Immature natural killer cell (primary cell): ENCODE measurements around the gene CCSAP. TPM values are rescaled to one million over a fixed set of nuclear protein-coding genes. Genes with fewer than 3 reads are reported as not detected.
"Not testable (repeated sequence)": the region's sequence is repeated elsewhere in the genome, so short reads cannot be mapped to it uniquely, and the experiment has no call there.

Experiments
- DNase-seq, 3 donors: peaks; one replicate each; pipeline ENCODE4 v3.0.0; 2022; ENCODE audit warnings: mixed read lengths in 1 of 3
- H3K27ac Mint-ChIP-seq, 6 donors: one replicate each; pipeline ENCODE4 v1.8.0; 2020; ENCODE audit warnings: mixed read lengths in 6 of 6, mild to moderate bottlenecking in 5 of 6, inconsistent platforms in 4 of 6, moderate library complexity in 3 of 6
- H3K27me3 Mint-ChIP-seq, 3 donors: one replicate each; pipeline ENCODE4 v1.8.0; 2020 to 2021; ENCODE audit warnings: low read depth in 3 of 3, mild to moderate bottlenecking in 3 of 3, mixed read lengths in 3 of 3, moderate library complexity in 3 of 3, inconsistent platforms in 1 of 3
- H3K36me3 Mint-ChIP-seq, 3 donors: one replicate each; pipeline ENCODE4 v1.8.0; 2020; ENCODE audit warnings: mixed read lengths in 3 of 3, inconsistent platforms in 2 of 3, mild to moderate bottlenecking in 2 of 3
- H3K4me1 Mint-ChIP-seq, 2 donors: one replicate each; pipeline ENCODE4 v1.8.0; 2020; ENCODE audit warnings: inconsistent platforms in 2 of 2, mild to moderate bottlenecking in 2 of 2, mixed read lengths in 2 of 2, moderate library complexity in 1 of 2
- H3K4me3 Mint-ChIP-seq, 5 donors: one replicate each; pipeline ENCODE4 v1.8.0; 2020; ENCODE audit warnings: mild to moderate bottlenecking in 5 of 5, mixed read lengths in 5 of 5, inconsistent platforms in 3 of 5, moderate library complexity in 3 of 5
- H3K9me3 Mint-ChIP-seq, 6 donors: one replicate each; pipeline ENCODE4 v1.8.0; 2020; ENCODE audit warnings: mild to moderate bottlenecking in 6 of 6, mixed read lengths in 6 of 6, inconsistent platforms in 4 of 6, moderate library complexity in 3 of 6
- polyA plus RNA-seq, 3 donors: library from polyadenylated mRNA; unstranded; fragments of 300-500 nt; fragmentation: Illumina TruSeq; gene quantifications; one replicate each; pipeline ENCODE4 v1.2.3, GENCODE V29; 2021

Gene CCSAP
- polyA plus RNA-seq, 3 donors from 2014 or later = 1.6 to 2.7 (median 1.8) TPM

DNA sequence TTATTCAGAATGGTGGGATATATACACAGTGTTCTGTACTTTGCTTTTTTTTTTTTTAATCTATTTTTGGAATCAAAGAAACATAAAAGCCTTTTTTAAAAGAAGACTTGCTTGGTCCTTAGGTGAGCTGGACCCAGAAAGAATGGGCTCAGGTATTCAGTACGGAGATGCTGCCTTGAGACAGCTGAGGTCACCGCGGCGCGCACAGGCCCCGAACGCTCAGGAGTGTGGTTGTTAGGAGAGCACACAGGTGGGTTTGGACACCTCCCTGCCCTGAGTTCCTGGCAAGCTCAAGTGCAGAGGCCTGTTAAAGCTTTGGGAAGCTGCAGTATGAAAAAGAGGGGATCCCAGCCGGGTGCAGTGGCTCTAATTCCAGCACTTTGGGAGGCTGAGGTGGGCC is 40.1 kb downstream of the CCSAP start:
- Mint-ChIP-seq H3K27ac (no peak overlapping the region), H3K9me3 (no peaks in the 10 kb centered on the region), H3K4me1 (peaks cover 6 to 14% of the 10 kb centered on the region in 2 donors), H3K4me3 (no peak overlapping the region), H3K27me3 (peaks cover 0 to 2% (median 0%) of the 10 kb centered on the region in 3 donors), H3K36me3 (peaks cover 2 to 47% (median 23%) of the 10 kb centered on the region in 3 donors)
- DNase-seq = no peak

DNA sequence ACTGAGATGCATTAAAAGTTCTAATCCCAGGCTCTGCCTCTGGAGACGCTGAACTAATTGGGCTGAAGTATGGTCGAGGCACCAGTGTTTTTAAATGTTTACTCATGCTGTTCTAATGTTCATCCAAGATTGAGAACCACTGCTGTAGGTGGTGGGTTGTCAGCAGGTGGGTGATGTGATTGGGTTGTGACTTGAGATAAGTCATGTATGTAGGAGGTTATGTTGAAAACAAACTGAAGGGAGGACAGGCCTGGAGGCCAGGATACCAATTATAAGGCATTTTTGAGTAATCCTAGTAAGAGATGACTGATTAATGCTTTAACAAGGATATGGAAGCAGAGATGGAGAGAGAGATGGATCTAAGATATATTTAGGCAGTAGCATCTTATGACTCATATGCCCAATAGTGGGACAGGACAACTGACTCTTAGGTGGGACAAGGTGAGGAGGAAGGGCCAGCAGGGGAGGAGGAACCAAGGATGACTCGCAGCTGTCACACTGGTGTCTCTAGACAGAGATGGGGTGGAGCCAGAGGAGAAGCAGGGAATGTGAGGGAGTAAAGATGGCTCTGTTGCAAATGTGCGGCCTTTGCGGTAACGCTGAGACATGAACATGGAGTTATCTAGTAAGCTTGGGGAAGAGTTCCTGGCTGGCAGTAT is 42.6 kb downstream of the CCSAP start:
- Mint-ChIP-seq H3K27ac (no peak overlapping the region), H3K36me3 (peaks cover 0 to 50% (median 27%) of the 10 kb centered on the region in 3 donors)

DNA sequence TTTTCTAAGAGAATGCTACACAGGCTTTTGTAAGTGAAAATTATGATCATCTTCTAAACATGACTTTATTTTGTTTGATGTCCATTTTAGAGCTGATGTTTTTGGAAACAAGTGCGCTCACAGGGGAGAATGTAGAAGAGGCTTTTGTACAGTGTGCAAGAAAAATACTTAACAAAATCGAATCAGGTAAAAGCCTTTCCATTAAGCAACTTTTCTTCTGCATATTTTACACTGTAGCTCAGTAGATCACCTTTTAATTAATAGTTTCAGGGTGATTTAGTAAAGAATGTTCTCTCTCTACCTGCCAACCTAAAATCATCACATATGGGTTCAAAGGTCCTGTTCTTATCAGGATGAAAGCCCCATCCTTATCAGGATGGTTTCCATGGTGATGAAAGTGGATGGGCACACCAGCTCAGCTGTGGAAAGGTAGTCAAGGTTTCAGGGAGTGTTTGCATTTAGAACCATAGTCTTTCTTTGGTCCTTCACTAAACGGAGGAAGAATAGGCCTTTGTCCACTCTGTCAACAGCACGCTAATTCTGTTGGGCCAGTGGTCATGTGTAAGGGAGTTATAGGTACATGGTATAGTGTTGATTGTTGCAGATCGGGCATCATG is 43.9 kb downstream of the CCSAP start:
- DNase-seq = no peak
- Mint-ChIP-seq H3K27me3 (peaks cover 0 to 2% (median 0%) of the 10 kb centered on the region in 3 donors), H3K4me3 (no peak overlapping the region), H3K9me3 (no peaks in the 10 kb centered on the region), H3K27ac (no peak overlapping the region), H3K36me3 (peaks cover 0 to 52% (median 27%) of the 10 kb centered on the region in 3 donors), H3K4me1 (peaks cover 6 to 8% of the 10 kb centered on the region in 2 donors)

More for the DNA sequence above, 42.6 kb downstream of the CCSAP start:
- Mint-ChIP-seq H3K9me3 (no peaks in the 10 kb centered on the region), H3K4me1 (peaks cover 6 to 14% of the 10 kb centered on the region in 2 donors), H3K27me3 (peaks cover 0 to 2% (median 0%) of the 10 kb centered on the region in 3 donors), H3K4me3 (no peak overlapping the region)
- no peak for DNase-seq

DNA sequence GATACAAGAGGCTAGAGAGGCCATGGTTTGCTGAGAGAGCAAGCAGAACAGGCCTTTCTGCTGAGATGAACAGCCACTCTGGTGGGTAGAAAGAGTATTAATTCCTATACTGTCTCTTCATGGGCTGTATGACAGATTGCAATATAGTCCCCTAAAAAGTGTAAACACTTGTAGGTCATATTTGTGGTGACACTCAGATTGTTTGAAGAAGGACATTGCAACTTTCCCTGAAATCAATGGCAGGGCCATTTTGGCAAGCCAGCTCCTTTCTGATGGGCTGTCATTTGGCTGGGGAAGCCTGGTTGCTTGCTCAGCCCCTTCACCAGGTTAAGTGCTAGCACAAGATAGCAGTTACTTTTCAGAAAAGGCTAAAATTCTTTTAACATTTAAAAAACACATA is 44.4 kb downstream of the CCSAP start:
- Mint-ChIP-seq H3K9me3 (no peaks in the 10 kb centered on the region), H3K27me3 (peaks cover 0 to 2% (median 0%) of the 10 kb centered on the region in 3 donors), H3K27ac (no peak overlapping the region), H3K4me3 (no peak overlapping the region), H3K36me3 (peaks cover 4 to 49% (median 27%) of the 10 kb centered on the region in 3 donors), H3K4me1 (peaks cover 3 to 5% of the 10 kb centered on the region in 2 donors)
- no peak for DNase-seq

DNA sequence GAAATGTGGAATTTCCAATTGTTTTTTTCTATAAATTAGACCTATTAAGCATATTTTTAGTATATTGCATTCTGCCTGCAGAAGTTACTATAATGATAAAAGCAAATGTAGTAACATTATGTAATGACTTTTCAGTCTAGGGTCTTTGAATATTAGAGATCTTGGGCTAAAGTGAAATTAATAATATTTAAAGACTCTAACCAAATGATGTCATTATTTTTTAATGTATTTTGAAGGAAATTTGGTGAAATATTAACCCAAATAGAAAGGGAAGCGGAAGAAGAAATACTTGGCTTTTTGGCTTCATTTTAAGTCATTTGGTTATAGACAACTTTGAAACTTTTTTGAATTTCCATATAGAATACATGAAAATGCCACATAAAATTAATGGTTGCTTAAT is 45.1 kb downstream of the CCSAP start:
- H3K4me3 Mint-ChIP-seq = no peak overlapping the region
- peaks cover 4 to 44% (median 27%) of the 10 kb centered on the region in 3 donors for H3K36me3 Mint-ChIP-seq
- no peaks in the 10 kb centered on the region for H3K9me3 Mint-ChIP-seq
- peaks cover 0 to 2% of the 10 kb centered on the region in 2 donors for H3K4me1 Mint-ChIP-seq
- H3K27me3 Mint-ChIP-seq = peaks cover 0 to 2% (median 0%) of the 10 kb centered on the region in 3 donors
- no peak for DNase-seq
- no peak overlapping the region for H3K27ac Mint-ChIP-seq

DNA sequence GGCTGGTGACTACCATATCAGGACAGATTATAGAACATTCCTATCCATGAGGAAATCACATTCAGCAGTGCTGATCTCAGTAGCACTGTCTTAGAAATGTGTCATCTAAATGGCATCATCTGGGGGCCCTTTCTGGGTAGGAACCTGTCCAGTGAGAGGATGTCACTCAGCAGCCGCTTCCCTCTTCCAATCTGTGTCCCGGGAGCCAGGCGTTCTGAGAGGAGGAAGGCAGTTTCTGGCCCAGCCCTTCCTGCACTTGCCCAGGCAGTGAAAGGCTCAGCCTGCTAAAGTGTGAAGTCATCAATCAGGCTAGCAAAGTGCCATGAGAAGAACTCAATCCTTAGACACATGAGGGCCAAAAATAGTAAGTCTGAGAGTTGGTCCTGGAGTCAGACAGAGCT is 46.3 kb downstream of the CCSAP start:
- Mint-ChIP-seq H3K4me1 (peaks cover 0 to 2% of the 10 kb centered on the region in 2 donors), H3K9me3 (no peaks in the 10 kb centered on the region), H3K27me3 (no peaks in the 10 kb centered on the region), H3K36me3 (peaks cover 11 to 45% (median 27%) of the 10 kb centered on the region in 3 donors), H3K27ac (peak overlapping the region in 4 of 6 donors; percentile 1 to 39 (median 8)), H3K4me3 (no peak overlapping the region)
- DNase-seq = no peak

DNA sequence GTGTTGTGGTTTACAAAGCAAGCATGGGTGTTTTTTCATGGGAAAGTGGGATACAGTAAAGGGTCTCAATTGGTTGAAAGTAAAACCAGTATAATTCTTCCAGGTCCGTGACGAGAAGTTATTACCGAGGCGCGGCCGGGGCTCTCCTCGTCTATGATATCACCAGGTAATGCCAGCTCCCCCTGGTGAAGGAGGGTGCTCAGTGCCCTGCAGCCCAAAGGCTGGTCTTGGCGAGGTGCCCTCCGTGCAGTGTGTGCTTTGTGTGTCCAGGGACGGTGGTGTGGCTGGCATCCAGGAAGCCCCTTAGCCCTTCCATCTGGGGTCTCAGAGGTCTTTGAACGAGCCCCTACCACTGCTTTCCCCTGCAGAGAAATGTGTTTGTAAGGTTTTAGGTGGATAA is 47.1 kb downstream of the CCSAP start:
- DNase-seq = no peak
- peaks cover 0 to 4% of the 10 kb centered on the region in 2 donors for H3K4me1 Mint-ChIP-seq
- no peak overlapping the region for H3K27ac Mint-ChIP-seq
- H3K36me3 Mint-ChIP-seq = peaks cover 19 to 49% (median 32%) of the 10 kb centered on the region in 3 donors
- no peaks in the 10 kb centered on the region for H3K27me3 Mint-ChIP-seq
- H3K9me3 Mint-ChIP-seq = no peaks in the 10 kb centered on the region
- no peak overlapping the region for H3K4me3 Mint-ChIP-seq

DNA sequence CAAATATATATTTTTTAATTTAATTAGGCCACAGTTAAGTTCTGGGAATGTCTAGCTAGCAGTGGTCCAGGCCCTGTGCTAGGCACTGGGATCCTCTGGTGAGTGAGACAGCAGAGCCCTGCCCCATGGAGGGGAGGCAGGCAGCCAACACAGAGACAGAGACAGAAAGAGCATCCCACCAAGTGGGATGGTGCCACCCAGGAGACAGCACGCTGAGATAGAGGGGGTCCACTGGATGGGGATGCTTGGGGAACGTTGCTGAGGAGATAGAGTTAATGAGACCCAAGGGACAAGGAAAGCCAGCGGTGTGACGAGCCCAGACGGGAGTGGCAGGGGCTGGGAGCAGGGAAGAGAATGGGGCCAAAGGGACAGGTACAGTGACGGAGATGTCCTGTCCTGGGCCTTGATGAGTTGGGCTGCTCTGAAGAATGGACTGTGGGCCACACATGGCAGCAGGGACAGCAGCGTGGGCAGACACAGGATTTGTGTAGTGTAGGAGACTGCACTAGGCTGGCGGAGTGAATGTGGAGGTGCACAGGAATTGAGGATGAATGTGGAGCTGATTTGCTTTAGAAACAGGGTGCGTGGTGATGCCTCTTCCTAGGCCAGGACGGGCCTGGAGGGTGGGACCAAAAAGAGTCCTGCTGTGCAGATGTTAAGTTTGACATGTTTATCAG is 49.2 kb downstream of the CCSAP start:
- Mint-ChIP-seq H3K27me3 (no peaks in the 10 kb centered on the region), H3K36me3 (peaks cover 21 to 40% (median 27%) of the 10 kb centered on the region in 3 donors), H3K4me1 (peaks cover 0 to 5% of the 10 kb centered on the region in 2 donors), H3K9me3 (no peaks in the 10 kb centered on the region), H3K4me3 (no peak overlapping the region), H3K27ac (peak overlapping the region in 4 of 6 donors; percentile 13 to 58 (median 38))
- DNase-seq = no peak

DNA sequence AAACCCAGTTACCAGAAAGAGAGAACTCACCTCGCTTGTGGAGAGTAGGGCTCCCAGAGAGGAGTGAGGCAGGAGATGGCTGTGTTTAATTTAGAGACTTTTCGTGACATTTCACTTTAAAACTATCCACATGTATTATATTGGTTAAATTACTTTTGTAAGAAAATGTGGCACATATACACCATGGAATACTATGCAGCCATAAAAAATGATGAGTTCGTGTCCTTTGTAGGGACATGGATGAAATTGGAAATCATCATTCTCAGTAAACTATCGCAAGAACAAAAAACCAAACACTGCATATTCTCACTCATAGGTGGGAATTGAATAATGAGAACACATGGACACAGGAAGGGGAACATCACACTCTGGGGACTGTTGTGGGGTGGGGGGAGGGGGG is 51.2 kb downstream of the CCSAP start:
- Mint-ChIP-seq H3K36me3 (peaks cover 20 to 30% (median 27%) of the 10 kb centered on the region in 3 donors), H3K4me1 (peaks cover 13 to 17% of the 10 kb centered on the region in 2 donors)
- H3K9me3 Mint-ChIP-seq, H3K4me3 Mint-ChIP-seq, H3K27ac Mint-ChIP-seq, H3K27me3 Mint-ChIP-seq, DNase-seq: not testable (repeated sequence)

DNA sequence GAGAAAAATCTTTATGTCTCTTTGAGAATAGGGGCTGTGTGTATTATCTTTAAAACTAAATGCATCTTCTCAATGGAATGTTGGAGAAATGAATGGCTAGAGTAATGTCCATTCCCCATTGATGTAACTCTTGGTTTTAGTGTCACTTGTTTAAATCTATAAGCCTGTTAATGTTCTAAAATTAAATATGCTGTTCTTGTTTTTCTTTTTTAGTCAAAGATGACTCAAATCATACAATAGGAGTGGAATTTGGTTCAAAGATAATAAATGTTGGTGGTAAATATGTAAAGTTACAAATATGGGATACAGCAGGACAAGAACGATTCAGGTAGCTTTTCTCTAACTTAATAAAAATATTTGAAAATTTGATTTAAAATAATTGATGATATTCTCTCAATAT is 54.3 kb downstream of the CCSAP start:
- no peak for DNase-seq
- H3K27me3 Mint-ChIP-seq = peaks cover 0 to 2% (median 0%) of the 10 kb centered on the region in 3 donors
- H3K36me3 Mint-ChIP-seq = peaks cover 17 to 23% (median 20%) of the 10 kb centered on the region in 3 donors
- H3K4me3 Mint-ChIP-seq = no peak overlapping the region
- peaks cover 33 to 37% of the 10 kb centered on the region in 2 donors for H3K4me1 Mint-ChIP-seq
- no peak overlapping the region for H3K27ac Mint-ChIP-seq
- no peaks in the 10 kb centered on the region for H3K9me3 Mint-ChIP-seq

DNA sequence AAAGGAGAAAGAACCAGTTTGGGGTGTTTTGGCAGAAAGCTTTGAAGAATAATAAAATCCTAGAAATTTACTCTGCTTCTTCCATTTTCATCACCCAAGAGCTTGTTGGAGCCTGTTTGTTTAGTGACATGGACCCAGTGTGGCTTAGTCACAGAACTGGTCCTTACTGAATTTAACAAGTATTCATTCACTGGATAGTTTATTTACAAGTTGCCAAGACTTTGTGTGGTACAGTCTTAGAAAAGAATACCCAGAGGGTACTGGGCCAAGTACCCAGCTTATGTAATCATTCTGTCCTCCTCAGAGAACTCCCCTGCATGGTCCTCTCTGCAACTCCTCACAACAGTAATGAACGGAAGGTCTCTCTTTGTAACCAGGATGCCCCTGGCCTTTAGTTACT is 55.6 kb downstream of the CCSAP start:
- no peak overlapping the region for H3K4me3 Mint-ChIP-seq
- peak overlapping the region in 4 of 6 donors; percentile 21 to 51 (median 34) for H3K27ac Mint-ChIP-seq
- peaks cover 33 to 47% of the 10 kb centered on the region in 2 donors for H3K4me1 Mint-ChIP-seq
- H3K36me3 Mint-ChIP-seq = peaks cover 17 to 24% (median 17%) of the 10 kb centered on the region in 3 donors
- peaks cover 0 to 2% (median 0%) of the 10 kb centered on the region in 3 donors for H3K27me3 Mint-ChIP-seq
- DNase-seq = no peak
- H3K9me3 Mint-ChIP-seq = no peaks in the 10 kb centered on the region

DNA sequence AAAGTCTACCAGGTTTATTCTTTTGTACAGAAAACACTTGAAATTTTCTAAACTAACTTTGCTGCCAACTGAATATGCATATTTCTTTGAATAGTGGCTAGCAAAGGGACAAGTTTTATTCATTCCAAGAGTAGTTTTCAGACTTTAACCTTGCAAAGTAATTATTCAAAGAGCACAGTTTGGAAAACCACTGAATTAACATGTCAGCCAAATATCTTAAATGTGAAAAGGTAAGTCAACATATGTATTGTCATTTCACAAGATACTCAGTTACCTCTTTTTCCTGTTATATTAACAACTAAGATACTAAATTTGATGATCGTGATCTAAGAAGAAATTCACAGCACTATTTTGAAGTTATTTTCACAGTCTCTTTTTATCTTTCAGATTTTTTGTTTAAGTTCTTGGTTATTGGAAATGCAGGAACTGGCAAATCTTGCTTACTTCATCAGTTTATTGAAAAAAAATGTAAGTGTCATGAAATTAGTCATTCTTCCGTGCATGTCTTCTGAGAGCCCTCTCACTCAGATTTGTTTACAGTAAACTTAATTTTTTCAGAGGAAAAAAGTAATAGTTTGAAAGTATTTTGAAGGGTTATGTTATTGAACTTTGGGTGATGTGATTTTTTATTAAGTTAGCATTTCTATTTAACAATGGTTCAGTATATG is 56.6 kb downstream of the CCSAP start:
- H3K27ac Mint-ChIP-seq = peak overlapping the region in 4 of 6 donors; percentile 1 to 79 (median 12)
- peaks cover 33 to 53% of the 10 kb centered on the region in 2 donors for H3K4me1 Mint-ChIP-seq
- DNase-seq = no peak
- H3K36me3 Mint-ChIP-seq = peaks cover 13 to 20% (median 14%) of the 10 kb centered on the region in 3 donors
- H3K27me3 Mint-ChIP-seq = peaks cover 0 to 2% (median 0%) of the 10 kb centered on the region in 3 donors
- H3K4me3 Mint-ChIP-seq = peak overlapping the region in 1 of 5 donors; percentile 29
- no peaks in the 10 kb centered on the region for H3K9me3 Mint-ChIP-seq

DNA sequence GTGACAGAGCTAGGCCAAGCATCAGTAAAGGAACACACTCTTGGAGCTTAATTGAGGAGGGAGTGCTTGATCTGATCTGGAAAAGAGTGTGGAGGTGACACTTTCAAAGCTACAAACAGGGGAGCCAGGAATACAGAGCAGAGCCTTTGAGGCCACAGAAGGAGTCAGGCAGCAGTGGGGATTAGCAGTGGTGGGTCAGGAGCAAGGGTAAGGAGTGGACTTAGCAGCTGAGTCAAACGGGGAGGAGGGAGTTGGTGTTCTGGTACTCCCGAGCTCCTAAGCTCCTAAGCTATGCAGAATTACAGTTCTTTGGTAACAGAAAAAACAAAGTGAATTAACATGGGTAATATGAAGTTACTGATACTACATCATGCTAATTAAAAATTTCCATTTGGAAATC is 57.4 kb downstream of the CCSAP start:
- Mint-ChIP-seq H3K36me3 (peaks cover 5 to 12% (median 6%) of the 10 kb centered on the region in 3 donors), H3K27ac (peak overlapping the region in 1 of 6 donors; percentile 7), H3K27me3 (peaks cover 0 to 2% (median 0%) of the 10 kb centered on the region in 3 donors), H3K4me3 (peak overlapping the region in 2 of 5 donors; percentile 2 to 28), H3K9me3 (no peaks in the 10 kb centered on the region), H3K4me1 (peaks cover 33 to 55% of the 10 kb centered on the region in 2 donors)
- DNase-seq = no peak
